Skeletal muscle tissue (tissue), 4 donors: ENCODE results near the gene PDIA6. TPM values are rescaled to one million over a fixed set of nuclear protein-coding genes. Genes with fewer than 3 reads are reported as not detected.
"Not testable (repeated sequence)": the region's sequence is repeated elsewhere in the genome, so short reads cannot be mapped to it uniquely, and the experiment has no call there.

ENCODE experiments used
- H3K27ac ChIP-seq: one replicate; pipeline ENCODE4 v1.7.0; 2013; ENCODE audit warnings: mild to moderate bottlenecking, low read depth, low read length, inconsistent platforms
- H3K27me3 ChIP-seq, 3 donors: one replicate each; pipeline ENCODE4 v1.7.0; 2013; ENCODE audit warnings: low read length in 3 of 3; ENCODE audit not compliant: control insufficient read depth in 3 of 3, insufficient read depth in 3 of 3
- H3K36me3 ChIP-seq, 3 donors: one replicate each; pipeline ENCODE4 v1.7.0; 2013; ENCODE audit warnings: low read length in 3 of 3; ENCODE audit not compliant: control insufficient read depth in 3 of 3, insufficient read depth in 3 of 3
- H3K4me1 ChIP-seq, 3 donors: one replicate each; pipeline ENCODE4 v1.7.0; 2013; ENCODE audit warnings: low read length in 3 of 3, mild to moderate bottlenecking in 3 of 3; ENCODE audit not compliant: control insufficient read depth in 3 of 3, insufficient read depth in 3 of 3
- H3K4me3 ChIP-seq, 3 donors: one replicate each; pipeline ENCODE4 v1.7.0; 2013; ENCODE audit warnings: low read length in 3 of 3
- H3K9ac ChIP-seq, 3 donors: one replicate each; pipeline ENCODE4 v1.7.0; 2013; ENCODE audit warnings: low read length in 3 of 3, mild to moderate bottlenecking in 3 of 3, moderate library complexity in 2 of 3, low read depth in 1 of 3
- H3K9me3 ChIP-seq, 3 donors: one replicate each; pipeline ENCODE4 v1.7.0; 2013; ENCODE audit warnings: low read length in 3 of 3; ENCODE audit not compliant: control insufficient read depth in 3 of 3
- total RNA-seq: library from RNA; depleted of rRNA; stranded (reverse); fragments of >200 nt; gene quantifications from one replicate; pipeline ENCODE4 v1.2.3, GENCODE V29; 2014
- donor health status: Osteomylitis.

Gene PDIA6
- total RNA-seq, 1 donor from 2014 or later, result 138 TPM

DNA sequence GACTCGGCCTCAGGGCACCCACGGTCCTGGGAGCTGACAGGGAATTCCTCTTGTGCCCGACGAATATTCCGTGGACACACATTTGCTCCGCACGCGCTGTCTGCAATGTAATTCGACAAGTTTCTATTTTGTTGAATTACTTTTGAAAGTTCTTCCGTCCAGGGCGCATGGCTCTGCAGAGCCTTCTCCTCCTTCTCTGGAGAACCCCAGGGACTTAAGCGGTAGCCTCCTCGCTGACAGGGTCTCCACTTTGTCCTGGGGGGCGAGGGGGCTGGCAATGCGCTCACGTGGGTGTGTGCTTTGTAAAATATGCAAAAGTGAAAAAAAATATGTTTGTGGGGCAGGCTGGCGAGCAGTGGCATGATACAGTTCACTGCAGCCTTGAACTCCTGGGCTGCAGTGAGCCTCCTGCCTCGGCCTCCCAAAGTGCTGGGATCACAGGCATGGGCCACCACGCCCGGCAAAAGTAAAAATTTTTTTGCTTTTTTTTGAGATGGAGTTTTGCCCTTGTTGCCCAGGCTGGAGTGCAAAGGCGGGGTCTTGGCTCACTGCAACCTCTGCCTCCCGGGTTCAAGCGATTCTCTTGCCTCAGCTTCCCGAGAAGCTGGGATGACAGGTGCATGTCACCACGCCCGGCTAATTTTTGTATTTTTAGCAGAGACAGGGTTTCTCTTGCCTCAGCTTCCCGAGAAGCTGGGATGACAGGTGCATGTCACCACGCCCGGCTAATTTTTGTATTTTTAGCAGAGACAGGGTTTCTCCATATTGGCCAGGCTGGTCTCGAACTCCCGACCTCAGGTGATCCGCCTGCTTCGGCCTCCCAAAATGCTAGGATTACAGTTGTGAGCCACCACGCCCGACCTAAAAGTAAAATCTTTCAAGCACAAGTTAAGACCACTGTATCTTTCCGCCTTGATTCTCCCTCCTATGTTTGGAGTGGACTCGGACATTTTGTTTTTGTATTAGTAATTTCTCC, 866 bp upstream of the PDIA6 start:
- H3K4me1 ChIP-seq, result peaks cover 12 to 20% (median 17%) of the 10 kb centered on the region in 3 donors
- not testable (repeated sequence) for H3K9me3 ChIP-seq, H3K36me3 ChIP-seq, H3K27me3 ChIP-seq
- H3K27ac ChIP-seq, result peak overlapping the region; percentile 69
- H3K9ac ChIP-seq, result peak overlapping the region; percentile 25 to 70 (median 67)
- H3K4me3 ChIP-seq, result peak overlapping the region; percentile 62 to 76 (median 71)

- peak overlapping the region; percentile 76 to 87 (median 83) for H3K9ac ChIP-seq
- H3K36me3 ChIP-seq, result no peaks in the 10 kb centered on the region
- H3K27me3 ChIP-seq, result no peaks in the 10 kb centered on the region
- H3K9me3 ChIP-seq, result no peaks in the 10 kb centered on the region
- peak overlapping the region; percentile 61 to 76 (median 74) for H3K4me3 ChIP-seq
- peaks cover 12 to 20% (median 17%) of the 10 kb centered on the region in 3 donors for H3K4me1 ChIP-seq
- H3K27ac ChIP-seq, result peak overlapping the region; percentile 69
Measured at GRCh38 chr2:10811517-10811916, 1.1 kb downstream of the PDIA6 start.

GRCh38 chr2:10810202-10811161, 2.1 kb downstream of the PDIA6 start:
- H3K9me3 ChIP-seq, result no peaks in the 10 kb centered on the region
- H3K9ac ChIP-seq, result peak overlapping the region in 1 of 3 donors; percentile 1
- H3K4me1 ChIP-seq, result peaks cover 12 to 20% (median 17%) of the 10 kb centered on the region in 3 donors
- no peak overlapping the region for H3K27ac ChIP-seq
- no peaks in the 10 kb centered on the region for H3K36me3 ChIP-seq
- peak overlapping the region in 2 of 3 donors; percentile 61 to 76 for H3K4me3 ChIP-seq
- no peaks in the 10 kb centered on the region for H3K27me3 ChIP-seq

GRCh38 chr2:10806543-10806942, 6.0 kb downstream of the PDIA6 start:
- Histone ChIP-seq H3K4me1 (peaks cover 6 to 10% (median 9%) of the 10 kb centered on the region in 3 donors), H3K9me3 (no peaks in the 10 kb centered on the region), H3K36me3 (peaks cover 0 to 9% (median 0%) of the 10 kb centered on the region in 3 donors), H3K27ac (no peak overlapping the region), H3K4me3 (no peak overlapping the region), H3K9ac (no peak overlapping the region), H3K27me3 (no peaks in the 10 kb centered on the region)

GRCh38 chr2:10805990-10806389, 6.6 kb downstream of the PDIA6 start:
- H3K27me3 ChIP-seq, H3K27ac ChIP-seq, H3K4me1 ChIP-seq, H3K4me3 ChIP-seq, H3K9ac ChIP-seq, H3K9me3 ChIP-seq: not testable (repeated sequence)
- H3K36me3 ChIP-seq, result peaks cover under 1 to 15% (median 3%) of the 10 kb centered on the region in 3 donors

- no peak overlapping the region for H3K9ac ChIP-seq
- no peaks in the 10 kb centered on the region for H3K9me3 ChIP-seq
- H3K27ac ChIP-seq, result no peak overlapping the region
- H3K36me3 ChIP-seq, result peaks cover 7 to 19% (median 12%) of the 10 kb centered on the region in 3 donors
- H3K4me3 ChIP-seq, result no peak overlapping the region
- no peaks in the 10 kb centered on the region for H3K27me3 ChIP-seq
- no peaks in the 10 kb centered on the region for H3K4me1 ChIP-seq
Measured at GRCh38 chr2:10802657-10803056, 9.9 kb downstream of the PDIA6 start.

GRCh38 chr2:10800163-10800562, 12.4 kb downstream of the PDIA6 start:
- Histone ChIP-seq H3K9ac (no peak overlapping the region), H3K4me3 (no peak overlapping the region), H3K9me3 (no peaks in the 10 kb centered on the region), H3K36me3 (peaks cover 19 to 37% (median 25%) of the 10 kb centered on the region in 3 donors), H3K27me3 (no peaks in the 10 kb centered on the region), H3K4me1 (no peaks in the 10 kb centered on the region), H3K27ac (no peak overlapping the region)

- H3K36me3 ChIP-seq, result peaks cover 19 to 39% (median 29%) of the 10 kb centered on the region in 3 donors
- H3K27me3 ChIP-seq, result no peaks in the 10 kb centered on the region
- no peak overlapping the region for H3K9ac ChIP-seq
- H3K27ac ChIP-seq, result no peak overlapping the region
- H3K9me3 ChIP-seq, result no peaks in the 10 kb centered on the region
- H3K4me1 ChIP-seq, result no peaks in the 10 kb centered on the region
- no peak overlapping the region for H3K4me3 ChIP-seq
Measured at GRCh38 chr2:10798783-10799182, 13.8 kb downstream of the PDIA6 start.

DNA sequence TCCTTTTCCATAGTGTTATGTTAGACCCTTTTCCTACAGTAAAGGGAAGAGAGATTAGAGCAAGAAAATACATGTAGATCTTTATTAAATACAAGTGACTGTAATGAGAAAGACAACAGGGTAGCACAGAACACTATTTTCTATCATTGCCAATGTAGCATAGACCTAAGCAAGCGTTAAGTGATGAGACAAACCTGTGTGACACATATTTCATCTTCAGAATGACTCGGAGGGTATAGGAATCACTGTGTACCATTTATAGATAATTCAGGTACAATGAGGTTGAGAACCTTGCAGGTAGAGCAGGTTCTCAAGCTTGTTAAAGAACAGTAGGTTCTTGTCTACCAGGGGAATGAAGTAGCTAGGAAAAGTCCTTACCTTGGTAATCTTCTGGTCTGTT, 15.9 kb downstream of the PDIA6 start:
- Histone ChIP-seq H3K4me3 (no peak overlapping the region), H3K9ac (no peak overlapping the region), H3K27me3 (no peaks in the 10 kb centered on the region), H3K4me1 (peaks cover 0 to 2% (median 0%) of the 10 kb centered on the region in 3 donors), H3K9me3 (no peaks in the 10 kb centered on the region), H3K36me3 (peaks cover 26 to 42% (median 38%) of the 10 kb centered on the region in 3 donors), H3K27ac (no peak overlapping the region)
